Measurements from ENCODE around the gene MMP25.

GRCh38 chr16:3038256-3038655 is 8.1 kb upstream of the MMP25 start:
- TF ChIP-seq CTCF (IDR thresholded peaks at IDR 0.05) (no peak), POLR2A (IDR thresholded peaks at IDR 0.05) (peak in 1 of 2 donors; percentile 29)

Measured in Peyer's patch (tissue), 4 donors.